Measurements from ENCODE around the gene ALK.

DNA sequence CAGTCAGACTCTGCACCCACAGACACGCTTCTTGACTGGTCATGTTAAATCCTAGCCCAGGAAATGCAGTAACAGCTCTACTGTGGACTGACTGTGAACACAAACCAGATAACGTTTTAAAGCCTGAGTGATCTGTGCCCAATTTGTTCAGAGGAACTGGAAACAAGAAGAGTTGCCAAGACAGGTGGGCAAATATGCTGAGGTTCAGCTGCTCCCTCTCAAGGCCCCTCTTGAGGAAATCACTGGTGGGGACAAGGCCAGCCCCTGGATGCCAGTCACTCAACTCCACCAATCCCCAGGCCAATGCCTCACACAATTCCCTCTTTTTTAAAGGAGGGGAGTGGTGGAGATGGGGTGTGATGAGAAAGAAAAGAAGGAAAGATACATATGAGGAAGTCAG lies 261.2 kb downstream of the ALK start:
- TF ChIP-seq TAF1 (IDR thresholded peaks at IDR 0.05; ENCODE audit: borderline replicate concordance, insufficient read depth, low read length) = no peak
- TF ChIP-seq REST (IDR thresholded peaks at IDR 0.05; ENCODE audit: insufficient read depth in 1 of 2, low read depth in 2 of 2, low read length in 2 of 2) = no peak
- TF ChIP-seq POLR2AphosphoS5 (IDR thresholded peaks at IDR 0.05; ENCODE audit: low read depth, low read length) = no peak
- no peak for TF ChIP-seq SIN3A (IDR thresholded peaks at IDR 0.05; ENCODE audit: borderline replicate concordance, insufficient read depth, low read length)
